PC-3 (cell line): ENCODE results near the gene SLC6A3.

ENCODE experiments used
- CTCF ChIP-seq: fragments of 300-600 bp; sonication (generic); conservative IDR thresholded peaks from 2 replicates; pipeline ENCODE4 v1.5.1; 2017; ENCODE audit warnings: antibody characterized with exemption, low read depth, mild to moderate bottlenecking, low read length
- EZH2 ChIP-seq: fragments of 300-600 bp; sonication (generic); IDR thresholded peaks from one replicate; pipeline ENCODE4 v1.6.1; 2017; ENCODE audit warnings: antibody characterized with exemption, mild to moderate bottlenecking, low read length; ENCODE audit not compliant: unreplicated experiment

- TF ChIP-seq EZH2: no peak
- no peak for TF ChIP-seq CTCF
These were observed 53.0 kb downstream of the SLC6A3 start for GRCh38 chr5:1392261-1392660.
